ENCODE results near the gene CDKL5.

GRCh38 chrX:18676050-18676449 is 250.6 kb downstream of the CDKL5 start:
- TF ChIP-seq CHD2 (IDR thresholded peaks at IDR 0.05; ENCODE audit: low read length, partially characterized antibody) (no peak), FOSB (CRISPR knock-in tag; IDR thresholded peaks at IDR 0.05) (no peak), POLR2AphosphoS2 (conservative IDR thresholded peaks at IDR 0.05; ENCODE audit: low read length) (no peak)
- TF ChIP-seq, protein P1, sequence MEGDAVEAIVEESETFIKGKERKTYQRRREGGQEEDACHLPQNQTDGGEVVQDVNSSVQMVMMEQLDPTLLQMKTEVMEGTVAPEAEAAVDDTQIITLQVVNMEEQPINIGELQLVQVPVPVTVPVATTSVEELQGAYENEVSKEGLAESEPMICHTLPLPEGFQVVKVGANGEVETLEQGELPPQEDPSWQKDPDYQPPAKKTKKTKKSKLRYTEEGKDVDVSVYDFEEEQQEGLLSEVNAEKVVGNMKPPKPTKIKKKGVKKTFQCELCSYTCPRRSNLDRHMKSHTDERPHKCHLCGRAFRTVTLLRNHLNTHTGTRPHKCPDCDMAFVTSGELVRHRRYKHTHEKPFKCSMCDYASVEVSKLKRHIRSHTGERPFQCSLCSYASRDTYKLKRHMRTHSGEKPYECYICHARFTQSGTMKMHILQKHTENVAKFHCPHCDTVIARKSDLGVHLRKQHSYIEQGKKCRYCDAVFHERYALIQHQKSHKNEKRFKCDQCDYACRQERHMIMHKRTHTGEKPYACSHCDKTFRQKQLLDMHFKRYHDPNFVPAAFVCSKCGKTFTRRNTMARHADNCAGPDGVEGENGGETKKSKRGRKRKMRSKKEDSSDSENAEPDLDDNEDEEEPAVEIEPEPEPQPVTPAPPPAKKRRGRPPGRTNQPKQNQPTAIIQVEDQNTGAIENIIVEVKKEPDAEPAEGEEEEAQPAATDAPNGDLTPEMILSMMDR (IDR thresholded peaks at IDR 0.05), result no peak

Measured in A549 (cell line).